Stomach (tissue), 9 donors: ENCODE results near the gene ZIC1. TPM values are rescaled to one million over a fixed set of nuclear protein-coding genes. Genes with fewer than 3 reads are reported as not detected.

Experiments used
- DNase-seq, 2 donors: peaks; one replicate each; pipeline versions ENCODE4 v3.0.0 to v3.0.0-alpha.2; 2013 to 2019
- H3K27ac ChIP-seq, 5 donors: fragments of 200-600 bp in 4 of 5; sonication (generic) in 4 of 5; one replicate each; pipeline ENCODE4 v1.5.1; 2013 to 2019; ENCODE audit warnings: mild to moderate bottlenecking in 1 of 5, moderate library complexity in 1 of 5
- H3K27me3 ChIP-seq, 3 donors: fragments of 200-600 bp; sonication (generic); one replicate each; pipeline ENCODE4 v1.5.1; 2017 to 2019; ENCODE audit warnings: mixed run types in 1 of 3
- H3K36me3 ChIP-seq, 4 donors: fragments of 200-600 bp; sonication (generic); 1 replicate in 3 of 4; 2 replicates in 1 of 4; pipeline ENCODE4 v1.5.1; 2016 to 2019
- H3K4me1 ChIP-seq, 4 donors: fragments of 200-600 bp; sonication (generic); one replicate each; pipeline ENCODE4 v1.5.1; 2016 to 2019
- H3K4me3 ChIP-seq, 4 donors: fragments of 200-600 bp; sonication (generic) in 3 of 4; one replicate each; pipeline ENCODE4 v1.5.1; 2016 to 2019; ENCODE audit warnings: mild to moderate bottlenecking in 1 of 4
- H3K9me3 ChIP-seq, 4 donors: fragments of 200-600 bp; sonication (generic); one replicate each; pipeline ENCODE4 v1.5.1; 2016 to 2019
- EP300 ChIP-seq: sonication (generic); formaldehyde crosslinking; IDR thresholded peaks from one replicate; pipeline ENCODE4 v1.6.1; 2017; ENCODE audit warnings: antibody characterized with exemption
- POLR2A ChIP-seq, 4 donors: fragments of 450-650 bp; IDR thresholded peaks; one replicate each; pipeline ENCODE4 v1.6.1; 2016; ENCODE audit warnings: antibody characterized with exemption in 4 of 4, control low read depth in 2 of 4, mild to moderate bottlenecking in 1 of 4, moderate library complexity in 1 of 4
- POLR2AphosphoS5 ChIP-seq, 3 donors: sonication (generic); formaldehyde crosslinking; IDR thresholded peaks; one replicate each; pipeline ENCODE4 v1.6.1; 2016; ENCODE audit warnings: antibody characterized with exemption in 3 of 3
- WGBS, 5 donors: extraction: QIAGEN DNeasy Blood & Tissue Kit in 3 of 5; methylation state at CpG; one replicate each; pipeline versions ENCODE4 v1.1.5 to v1.1.7; 2013 to 2018; 5-methylcytosine and 5-hydroxymethylcytosine counted together
- intact Hi-C: fragments of 100-400 bp; cut with DNase I; formaldehyde crosslinking; loops from one replicate; pipeline ENCODE4 v1.15.1; 2023; ENCODE audit warnings: low total_unique reads
- polyA plus RNA-seq, 3 donors: library from polyadenylated mRNA; stranded (reverse); fragments of 200-250 nt; gene quantifications; one replicate each; pipeline ENCODE4 v1.2.3, GENCODE V29; 2013
- total RNA-seq, 5 donors: library from RNA; depleted of rRNA; stranded (reverse); fragments of >200 nt; gene quantifications; one replicate each; pipeline versions ENCODE4 v1.1.0 to v1.2.3, GENCODE V29; 2014 to 2016
- TF ChIP-seq, protein P1 (sequence below), 7 experiments: fragments of 450-650 bp in 4 of 7; fragments of 200-600 bp in 3 of 7; sonication (generic) in 3 of 7; IDR thresholded peaks; one replicate each; pipeline ENCODE4 v1.5.1; 2016 to 2019; ENCODE audit warnings: antibody characterized with exemption in 7 of 7, control low read depth in 2 of 7, mild to moderate bottlenecking in 1 of 7
- donor health status: healthy with polysubstance abuse.
- donor health status: Bipolar disorder and iron deficiency.
- donor health status: healthy.

ZIC1 gene
- total and polyA plus RNA-seq, 8 donors, result 0.76 TPM; not detected in 7

- no peak for TF ChIP-seq POLR2AphosphoS5 (IDR thresholded peaks at IDR 0.05)
- no peak for TF ChIP-seq EP300
- TF ChIP-seq, protein P1, sequence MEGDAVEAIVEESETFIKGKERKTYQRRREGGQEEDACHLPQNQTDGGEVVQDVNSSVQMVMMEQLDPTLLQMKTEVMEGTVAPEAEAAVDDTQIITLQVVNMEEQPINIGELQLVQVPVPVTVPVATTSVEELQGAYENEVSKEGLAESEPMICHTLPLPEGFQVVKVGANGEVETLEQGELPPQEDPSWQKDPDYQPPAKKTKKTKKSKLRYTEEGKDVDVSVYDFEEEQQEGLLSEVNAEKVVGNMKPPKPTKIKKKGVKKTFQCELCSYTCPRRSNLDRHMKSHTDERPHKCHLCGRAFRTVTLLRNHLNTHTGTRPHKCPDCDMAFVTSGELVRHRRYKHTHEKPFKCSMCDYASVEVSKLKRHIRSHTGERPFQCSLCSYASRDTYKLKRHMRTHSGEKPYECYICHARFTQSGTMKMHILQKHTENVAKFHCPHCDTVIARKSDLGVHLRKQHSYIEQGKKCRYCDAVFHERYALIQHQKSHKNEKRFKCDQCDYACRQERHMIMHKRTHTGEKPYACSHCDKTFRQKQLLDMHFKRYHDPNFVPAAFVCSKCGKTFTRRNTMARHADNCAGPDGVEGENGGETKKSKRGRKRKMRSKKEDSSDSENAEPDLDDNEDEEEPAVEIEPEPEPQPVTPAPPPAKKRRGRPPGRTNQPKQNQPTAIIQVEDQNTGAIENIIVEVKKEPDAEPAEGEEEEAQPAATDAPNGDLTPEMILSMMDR (IDR thresholded peaks at IDR 0.05), result no peak
- no peak for TF ChIP-seq POLR2A (IDR thresholded peaks at IDR 0.05)
- intact Hi-C loops, result no loop called here
- Histone ChIP-seq H3K4me3 (no peak overlapping the region), H3K36me3 (no peaks in the 10 kb centered on the region), H3K27me3 (peaks cover 29 to 77% (median 53%) of the 10 kb centered on the region in 3 donors), H3K9me3 (peaks cover 0 to 26% (median 2%) of the 10 kb centered on the region in 4 donors), H3K27ac (no peak overlapping the region), H3K4me1 (peaks cover 0 to 26% (median 8%) of the 10 kb centered on the region in 4 donors)
- no peak for DNase-seq
- WGBS, 5 donors, result 8 to 15% (median 11%) methylated on average over 1 of the region's 1 CpG
Observed at GRCh38 chr3:147425388-147425850, 16.3 kb downstream of the ZIC1 start.

DNA sequence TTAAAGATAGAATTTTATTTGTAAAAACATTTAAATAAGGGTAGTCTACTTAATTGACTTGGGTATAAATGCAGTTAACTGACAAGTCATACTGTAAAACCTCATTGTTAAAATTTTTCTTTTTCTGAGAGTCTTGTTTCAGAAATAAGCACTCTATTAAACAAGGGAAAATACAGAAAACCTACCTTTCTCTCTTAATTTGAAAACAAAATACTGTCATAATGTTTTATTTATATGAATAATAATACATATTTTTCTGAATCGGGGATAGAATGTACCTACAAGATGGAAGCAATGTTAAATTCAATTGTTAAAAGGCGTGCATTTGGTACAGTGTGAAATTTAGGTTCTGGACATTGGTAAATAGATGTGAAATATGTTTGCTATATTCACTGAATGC is 17.8 kb downstream of the ZIC1 start:
- WGBS, 5 donors, result 81 to 93% (median 86%) methylated on average over 2 of the region's 2 CpGs
- TF ChIP-seq, protein P1 (IDR thresholded peaks at IDR 0.05), result no peak
- TF ChIP-seq POLR2AphosphoS5 (IDR thresholded peaks at IDR 0.05) (no peak), EP300 (no peak), POLR2A (IDR thresholded peaks at IDR 0.05) (no peak)
- H3K36me3 ChIP-seq, result no peaks in the 10 kb centered on the region
- intact Hi-C loops, result no loop called here
- H3K27ac ChIP-seq, result no peak overlapping the region
- DNase-seq, result no peak
- H3K27me3 ChIP-seq, result peaks cover 16 to 65% (median 38%) of the 10 kb centered on the region in 3 donors
- peaks cover 0 to 15% (median 5%) of the 10 kb centered on the region in 4 donors for H3K4me1 ChIP-seq
- peaks cover 0 to 12% (median 2%) of the 10 kb centered on the region in 4 donors for H3K9me3 ChIP-seq
- no peak overlapping the region for H3K4me3 ChIP-seq

DNA sequence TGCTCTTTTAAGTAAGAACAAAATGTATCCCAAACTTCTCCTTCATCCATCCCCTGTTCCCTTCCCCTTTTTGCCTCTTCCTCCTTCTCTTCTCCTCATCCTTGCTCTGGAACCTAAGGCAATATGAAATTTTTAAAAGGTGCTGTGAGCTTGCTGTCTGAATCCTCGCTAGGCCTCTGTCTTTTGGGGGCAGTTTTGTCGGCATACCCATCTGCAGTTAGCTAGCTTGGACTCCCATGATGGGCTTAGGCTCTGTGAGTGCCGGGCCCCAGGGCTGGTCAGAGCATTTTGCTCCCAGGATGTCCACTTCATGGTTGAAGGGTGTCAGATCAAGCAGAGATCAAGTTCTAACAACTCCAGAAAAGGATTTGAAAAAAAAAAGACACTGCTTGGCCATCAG is 18.6 kb downstream of the ZIC1 start:
- Histone ChIP-seq H3K27ac (no peak overlapping the region), H3K27me3 (peaks cover 9 to 57% (median 29%) of the 10 kb centered on the region in 3 donors), H3K4me3 (no peak overlapping the region), H3K9me3 (peaks cover 0 to 7% (median 2%) of the 10 kb centered on the region in 4 donors), H3K4me1 (peaks cover 0 to 13% (median 4%) of the 10 kb centered on the region in 4 donors), H3K36me3 (no peaks in the 10 kb centered on the region)
- intact Hi-C loops, result no loop called here
- DNase-seq, result no peak
- TF ChIP-seq POLR2AphosphoS5 (IDR thresholded peaks at IDR 0.05), result no peak
- no peak for TF ChIP-seq EP300
- no peak for TF ChIP-seq POLR2A (IDR thresholded peaks at IDR 0.05)
- TF ChIP-seq, protein P1 (IDR thresholded peaks at IDR 0.05), result no peak
- whole genome bisulfite sequencing, 5 donors, result 53 to 84% (median 62%) methylated on average over 3 of the region's 3 CpGs

DNA sequence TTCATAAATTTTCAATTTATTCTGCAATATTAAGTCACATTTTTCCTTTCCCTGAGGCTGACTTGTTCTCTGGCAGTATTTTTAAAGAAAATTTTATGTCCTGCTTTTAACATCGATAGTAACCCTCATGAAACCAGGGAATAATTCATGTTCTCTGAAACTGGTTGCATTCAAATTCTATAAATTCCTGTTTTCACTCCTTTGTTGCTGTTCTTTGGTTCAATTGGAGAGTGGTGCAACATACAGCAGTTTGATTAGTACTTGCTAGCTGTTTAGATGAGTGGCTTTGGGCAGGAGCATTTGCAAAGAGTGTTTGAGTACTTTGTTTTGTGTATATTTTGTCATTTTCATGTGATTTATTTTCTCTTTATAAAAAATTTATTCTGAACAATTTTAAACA is 19.2 kb downstream of the ZIC1 start:
- Histone ChIP-seq H3K27ac (no peak overlapping the region), H3K36me3 (no peaks in the 10 kb centered on the region), H3K4me1 (peaks cover 0 to 7% (median 2%) of the 10 kb centered on the region in 4 donors), H3K9me3 (peaks cover 0 to 3% (median under 1%) of the 10 kb centered on the region in 4 donors), H3K27me3 (peaks cover 4 to 53% (median 24%) of the 10 kb centered on the region in 3 donors), H3K4me3 (no peak overlapping the region)
- TF ChIP-seq POLR2A (IDR thresholded peaks at IDR 0.05), result no peak
- TF ChIP-seq, protein P1 (IDR thresholded peaks at IDR 0.05), result no peak
- TF ChIP-seq POLR2AphosphoS5 (IDR thresholded peaks at IDR 0.05), result no peak
- no peak for TF ChIP-seq EP300
- 62 to 89% (median 80%) methylated on average over 1 of the region's 1 CpG for WGBS, 5 donors
- DNase-seq, result no peak
- intact Hi-C loops, result no loop called here
